GM18498 (cell line): ENCODE data around the gene IL3RA.

ENCODE experiments used
- ATAC-seq: cut with Tn5 transposase; IDR thresholded peaks from one replicate; pipeline ENCODE4 v1.9.1; 2021; ENCODE audit warnings: mild to moderate bottlenecking, moderate library complexity; ENCODE audit not compliant: unreplicated experiment

IL3RA gene

DNA sequence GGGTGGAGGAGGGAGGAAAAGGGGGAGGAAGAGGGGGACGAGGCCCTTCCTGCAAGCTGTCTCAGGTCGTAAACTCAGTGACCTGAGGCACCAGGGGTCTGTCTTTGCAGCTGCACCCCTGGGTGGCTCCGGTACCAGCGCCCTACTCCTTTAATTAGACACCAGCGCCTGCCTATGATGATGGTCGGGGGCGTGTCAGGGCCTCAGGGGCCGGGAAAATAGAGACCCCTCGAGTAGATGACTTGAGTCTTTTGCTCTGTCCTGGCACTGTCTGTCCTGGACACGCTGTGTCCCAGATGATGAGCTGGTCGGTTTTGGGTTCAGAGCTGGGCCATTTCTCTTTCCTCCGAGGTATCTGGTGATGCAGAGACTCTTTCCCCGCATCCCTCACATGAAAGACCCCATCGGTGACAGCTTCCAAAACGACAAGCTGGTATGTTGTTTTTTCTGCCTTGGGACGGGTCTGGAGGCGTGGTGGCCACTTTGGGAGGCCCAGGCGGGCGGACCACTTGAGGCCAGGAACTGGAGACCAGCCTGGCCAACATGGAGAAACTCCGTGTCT is 44.2 kb downstream of the IL3RA start:
- no peak for ATAC-seq

GRCh38 chrX:1384658-1385252 is 48.2 kb downstream of the IL3RA start:
- ATAC-seq, result no peak

DNA sequence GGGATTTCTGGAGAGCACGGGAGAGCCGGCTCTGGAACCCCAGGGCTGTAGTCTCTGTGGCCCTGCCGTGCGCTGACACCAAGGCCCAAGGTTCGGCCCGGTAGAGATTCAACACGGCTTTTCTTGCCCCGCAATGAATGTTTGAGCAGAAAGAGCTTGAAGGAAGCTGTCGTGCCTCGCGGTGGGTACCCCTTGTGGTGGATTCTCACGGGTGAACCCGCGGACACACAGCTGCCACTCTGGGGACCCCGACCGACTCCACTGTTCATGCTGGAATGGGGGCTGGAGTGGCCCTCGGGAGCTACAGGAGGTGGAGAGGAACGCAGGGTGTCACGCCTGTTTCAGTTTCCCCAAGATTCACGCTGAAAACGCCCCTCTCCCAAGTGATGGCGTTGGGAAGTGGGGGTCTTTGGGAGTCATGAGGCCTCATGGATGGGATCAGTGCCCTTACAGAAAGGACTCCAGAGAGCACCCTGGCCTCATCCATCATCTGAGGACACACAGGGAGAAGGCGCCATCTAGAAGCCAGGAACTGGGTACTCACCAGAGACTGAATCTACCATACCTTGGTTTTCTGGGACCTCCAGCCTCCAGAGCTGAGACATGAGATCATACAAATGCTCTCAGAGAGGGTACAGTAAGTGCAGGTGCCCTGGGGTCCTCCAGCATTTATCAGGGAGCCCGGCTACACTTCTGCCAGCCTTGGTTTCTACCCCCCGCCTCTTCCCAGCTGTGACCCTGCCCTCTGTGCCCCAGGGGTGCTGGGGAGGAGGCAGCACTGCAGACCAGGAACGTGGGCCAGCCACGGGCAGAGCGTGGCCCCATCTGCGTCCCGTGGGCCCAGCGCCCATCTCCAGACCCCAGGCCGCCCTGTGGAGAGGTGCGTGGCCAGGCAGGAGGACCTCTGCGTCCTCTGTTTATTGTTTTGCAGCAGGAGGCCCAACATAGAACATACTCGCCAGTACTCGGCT is 49.0 kb downstream of the IL3RA start:
- ATAC-seq, result no peak

- ATAC-seq, result no peak
These were observed 49.9 kb downstream of the IL3RA start for GRCh38 chrX:1386338-1387127.

GRCh38 chrX:1387141-1387776 is 50.7 kb downstream of the IL3RA start:
- ATAC-seq, result no peak

- ATAC-seq, result no peak
These were observed 52.1 kb downstream of the IL3RA start for GRCh38 chrX:1388651-1389050.

DNA sequence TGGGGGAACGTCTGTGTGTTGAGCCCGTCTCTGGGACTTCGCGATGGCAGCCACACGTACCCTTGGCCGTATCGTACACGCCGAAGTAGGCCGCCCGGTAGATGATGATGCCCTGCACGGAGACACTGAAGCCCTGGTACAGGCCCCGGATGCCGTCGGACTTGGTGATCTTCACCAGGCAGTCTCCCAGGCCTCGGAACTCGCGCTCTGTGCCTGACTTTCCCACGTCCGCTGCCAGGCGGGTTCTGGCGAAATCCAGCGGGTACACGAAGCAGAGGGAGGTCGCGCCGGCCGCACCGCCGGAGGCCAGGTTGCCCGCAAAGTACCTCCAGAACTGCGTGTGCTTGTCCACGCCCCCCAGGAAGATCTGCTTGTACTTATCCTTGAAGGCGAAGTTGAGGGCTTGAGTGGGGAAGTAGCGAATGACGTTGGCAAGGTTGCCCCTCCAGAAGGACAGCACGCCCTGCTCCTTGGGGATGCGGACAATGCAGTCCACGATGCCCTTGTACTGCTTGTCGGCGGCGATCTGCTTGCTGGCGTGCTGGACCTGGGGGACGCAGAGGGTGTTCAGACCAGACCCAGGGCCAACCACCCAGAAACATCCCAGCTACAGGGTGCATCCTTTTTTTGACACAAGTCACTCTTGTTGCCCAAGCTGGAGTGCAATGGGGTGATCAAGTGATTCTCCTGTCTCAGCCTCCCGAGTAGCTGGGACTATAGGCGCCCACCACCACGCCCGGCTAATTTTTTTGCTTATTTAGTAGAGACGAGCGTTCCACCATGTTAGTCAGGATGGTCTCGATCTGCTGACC is 52.8 kb downstream of the IL3RA start:
- ATAC-seq, result no peak

- no peak for ATAC-seq
These were observed 53.4 kb downstream of the IL3RA start for GRCh38 chrX:1389993-1390285.

DNA sequence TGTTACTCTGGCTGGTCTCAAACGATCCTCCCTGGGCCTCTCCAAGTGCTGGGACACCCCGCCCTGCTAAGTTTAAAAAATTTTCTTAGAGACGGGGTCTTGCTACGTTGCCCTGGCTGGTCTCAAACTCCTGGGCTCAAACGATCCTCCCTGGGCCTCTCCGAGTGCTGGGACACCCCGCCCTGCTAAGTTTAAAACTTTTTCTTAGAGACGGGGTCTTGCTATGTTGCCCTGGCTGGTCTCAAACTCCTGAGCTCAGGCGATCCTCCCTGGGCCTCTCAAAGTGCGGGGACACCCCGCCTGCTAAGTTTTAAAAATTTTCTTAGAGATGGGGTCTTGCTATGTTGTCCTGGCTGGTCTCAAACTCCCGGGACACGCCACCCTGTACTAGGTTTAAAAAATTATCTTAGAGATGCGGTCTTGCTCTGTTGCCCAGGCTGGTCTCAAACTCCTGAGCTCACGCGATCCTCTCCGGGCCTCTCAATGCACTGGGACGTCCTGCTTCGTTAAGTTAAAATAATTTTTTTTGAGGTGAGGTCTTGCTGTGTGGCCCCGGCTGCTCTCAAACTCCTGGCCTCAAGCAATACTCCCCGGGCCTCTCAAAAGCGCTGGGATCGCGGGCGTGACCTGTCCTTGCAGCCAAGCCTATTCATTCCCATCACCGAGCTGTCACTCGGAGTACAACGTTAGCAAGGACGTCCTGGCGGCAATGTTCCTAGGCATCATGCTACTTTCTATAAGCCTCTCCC is 54.2 kb downstream of the IL3RA start:
- no peak for ATAC-seq

- ATAC-seq, result no peak
These were observed 54.8 kb downstream of the IL3RA start for GRCh38 chrX:1391370-1391706.

DNA sequence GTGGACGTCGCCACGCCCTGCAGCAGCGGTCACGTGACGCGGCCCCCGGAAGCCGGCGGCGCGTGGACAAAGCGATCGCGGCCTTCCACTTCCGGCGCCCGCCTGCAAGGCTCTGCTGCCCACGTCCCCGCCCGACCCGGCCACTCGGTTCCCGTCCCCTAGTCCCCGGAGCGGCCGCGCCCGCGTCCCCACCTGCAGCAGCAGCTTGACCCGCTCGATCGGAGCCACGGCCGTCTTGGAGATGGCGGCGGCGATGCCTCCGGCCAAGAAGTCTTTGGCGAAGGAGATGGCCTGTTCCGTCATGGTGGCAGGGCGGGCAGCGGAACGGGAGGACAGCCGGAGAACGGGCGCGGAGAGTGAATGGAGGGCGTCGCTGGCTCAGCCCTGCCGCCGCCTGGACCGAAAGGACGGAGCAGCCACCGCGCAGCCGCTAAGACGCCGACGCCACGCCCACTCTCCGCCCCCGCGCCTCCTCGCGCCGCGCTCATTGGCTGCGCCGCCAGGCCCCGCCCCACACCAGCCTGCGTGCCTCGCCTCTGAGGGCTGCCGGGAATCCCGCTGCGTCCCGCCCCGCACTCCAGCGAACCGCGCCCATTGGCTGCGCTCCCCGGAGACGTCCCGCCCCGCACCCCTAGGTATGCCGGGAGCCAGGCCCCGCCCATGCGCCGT is 55.3 kb downstream of the IL3RA start, which contains the start of gene SLC25A6:
Gene SLC25A6, minus strand, starts transcription at position 407 of the 669 bp plus-strand sequence. Its CDS starts 104 bp downstream, at position 303.
- ATAC-seq, result peak; percentile 96

DNA sequence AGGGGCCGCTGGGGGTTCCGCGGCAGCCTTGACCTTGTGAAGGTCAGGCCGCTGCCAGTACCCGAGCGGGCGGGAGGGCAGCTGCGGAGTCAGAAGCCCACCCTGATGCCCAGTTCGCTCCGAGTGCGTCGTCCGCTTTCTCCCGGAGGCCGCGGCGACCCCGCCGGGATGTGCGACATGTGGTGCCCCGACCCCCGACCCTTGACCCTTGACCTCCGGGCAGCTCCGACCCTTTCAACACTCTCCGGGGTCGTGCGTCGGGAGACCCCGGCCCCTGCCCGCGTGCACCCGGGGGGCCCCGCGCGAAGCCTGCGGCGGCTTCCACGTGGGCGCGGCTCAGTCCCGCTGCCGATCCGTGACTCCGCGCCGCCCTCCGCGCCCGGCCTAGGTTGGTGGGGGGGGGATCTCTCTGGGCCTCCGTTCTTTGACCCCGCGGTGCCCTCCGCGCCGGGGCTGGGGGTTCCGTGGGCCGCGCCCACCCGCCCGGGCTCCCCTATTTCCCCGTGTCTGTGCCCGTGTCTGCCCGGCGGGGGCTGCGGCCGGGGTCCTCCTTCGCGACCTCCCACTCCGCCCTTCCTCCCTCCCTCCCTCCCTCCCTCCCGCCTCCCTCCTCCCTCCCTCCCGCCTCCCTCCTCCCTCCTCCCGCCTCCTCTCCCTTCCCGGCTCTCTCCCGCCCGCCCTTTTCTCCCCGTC is 55.9 kb downstream of the IL3RA start:
- peak; percentile 23 for ATAC-seq

- no peak for ATAC-seq
These were observed 57.5 kb downstream of the IL3RA start for GRCh38 chrX:1393871-1394615.

DNA sequence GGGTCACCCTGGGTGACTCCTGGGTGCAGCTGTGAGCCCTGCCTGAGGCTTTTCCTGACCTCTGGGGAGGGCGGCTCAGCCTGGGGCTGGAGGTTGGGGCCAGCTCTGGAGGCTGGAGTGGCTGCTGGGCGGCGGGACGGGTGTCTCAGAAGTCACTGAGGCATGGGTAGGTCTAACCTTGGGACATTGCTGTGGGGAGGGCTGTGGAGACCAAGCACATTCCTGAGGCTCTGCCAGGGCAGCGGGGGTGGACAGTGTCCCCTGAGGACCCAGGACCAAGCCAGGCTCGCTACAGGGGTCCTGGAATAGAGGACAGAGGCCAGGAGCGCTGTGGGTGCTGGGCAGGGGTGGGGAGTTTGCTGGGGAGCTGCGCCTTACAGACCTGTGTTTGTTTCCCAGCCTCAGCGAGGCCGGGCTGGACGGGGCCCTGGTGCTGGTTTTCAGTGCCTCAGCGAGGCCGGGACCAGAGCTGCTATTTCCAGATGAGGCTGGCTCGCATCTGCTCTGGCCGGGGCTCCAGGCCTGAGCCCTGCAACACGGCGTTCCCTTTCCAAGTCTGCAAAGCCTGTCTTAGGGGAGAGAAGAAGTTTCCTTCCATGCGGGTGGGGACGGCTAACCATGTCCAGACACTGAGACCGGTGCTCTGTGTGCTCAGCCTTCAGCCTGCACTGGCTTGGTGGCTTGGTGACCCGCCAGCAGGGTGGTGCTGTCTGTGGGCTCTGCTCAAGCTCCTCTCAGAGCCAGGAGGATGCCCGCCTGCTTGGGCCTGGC is 58.3 kb downstream of the IL3RA start:
- no peak for ATAC-seq

GRCh38 chrX:1395646-1396216 is 59.1 kb downstream of the IL3RA start:
- ATAC-seq, result no peak

DNA sequence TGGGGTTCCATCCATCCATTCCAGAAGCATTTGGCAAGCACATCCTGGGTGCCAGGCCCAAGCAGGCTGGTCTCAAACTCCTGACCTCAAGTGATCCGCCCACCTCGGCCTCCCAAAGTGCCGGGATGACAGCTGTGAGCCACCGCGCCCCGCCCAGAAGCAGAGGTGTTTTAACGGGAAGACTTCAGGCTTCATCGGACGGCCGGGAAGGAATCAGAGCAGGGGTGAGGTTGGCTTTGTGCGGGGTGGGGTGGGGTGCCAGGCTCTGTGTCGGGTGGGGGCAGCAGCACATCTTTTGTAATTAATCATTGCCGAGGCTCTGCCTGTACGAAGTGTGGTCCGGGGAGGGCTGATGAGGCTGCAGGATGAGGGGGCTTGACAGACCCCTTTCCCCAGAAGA is 60.4 kb downstream of the IL3RA start:
- no peak for ATAC-seq
